RCC 7860 (cell line): ENCODE data around the gene TEK.
"Not testable (repeated sequence)": the region's sequence is repeated elsewhere in the genome, so short reads cannot be mapped to it uniquely, and the experiment has no call there.

Experiments
- DNase-seq: peaks from one replicate; pipeline ENCODE4 v3.0.0-alpha.2; 2015; ENCODE audit warnings: low spot score
- FAIRE-seq: peaks from 2 replicates; lab custom pipeline; 2012; peaks lifted over from hg19 to GRCh38; lab: Jason Lieb, UNC

Gene TEK

GRCh38 chr9:27108981-27109541, at the start of gene TEK:
TSS of gene TEK (plus strand) at chr9:27109225. CDS start at chr9:27109591, 366 bp downstream.
- DNase-seq = no peak
- no peak for FAIRE-seq

- DNase-seq (no peak), FAIRE-seq (no peak)
Observed at GRCh38 chr9:27059412-27059811, 49.6 kb upstream of the TEK start.

- DNase-seq (no peak), FAIRE-seq (no peak)
Observed at GRCh38 chr9:27059907-27060306, 49.1 kb upstream of the TEK start.

GRCh38 chr9:27065288-27065687, 43.7 kb upstream of the TEK start:
- no peak for DNase-seq
- FAIRE-seq = no peak

GRCh38 chr9:27073841-27074728, 34.9 kb upstream of the TEK start:
- DNase-seq (no peak), FAIRE-seq (no peak)

- FAIRE-seq (no peak), DNase-seq (no peak)
Observed at GRCh38 chr9:27078685-27079084, 30.3 kb upstream of the TEK start.

- FAIRE-seq = no peak
- no peak for DNase-seq
Observed at GRCh38 chr9:27085456-27085855, 23.6 kb upstream of the TEK start.

GRCh38 chr9:27086818-27087680, 22.0 kb upstream of the TEK start:
- no peak for FAIRE-seq
- no peak for DNase-seq

- no peak for FAIRE-seq
- DNase-seq = no peak
Observed at GRCh38 chr9:27088981-27089380, 20.0 kb upstream of the TEK start.

GRCh38 chr9:27089706-27090105, 19.3 kb upstream of the TEK start:
- DNase-seq = no peak
- FAIRE-seq = no peak

- DNase-seq (no peak), FAIRE-seq (no peak)
Observed at GRCh38 chr9:27090231-27090630, 18.8 kb upstream of the TEK start.

- DNase-seq (no peak), FAIRE-seq (no peak)
Observed at GRCh38 chr9:27090711-27091110, 18.3 kb upstream of the TEK start.

GRCh38 chr9:27092496-27092895, 16.5 kb upstream of the TEK start:
- not testable (repeated sequence) for DNase-seq, FAIRE-seq

- FAIRE-seq, DNase-seq: not testable (repeated sequence)
Observed at GRCh38 chr9:27093384-27094067, 15.5 kb upstream of the TEK start.

GRCh38 chr9:27094640-27095298, 14.3 kb upstream of the TEK start:
- FAIRE-seq = no peak
- DNase-seq = peak; percentile 54

- DNase-seq = no peak
- FAIRE-seq = no peak
Observed at GRCh38 chr9:27107241-27107640, 1.8 kb upstream of the TEK start.

GRCh38 chr9:27109621-27110020, 596 bp downstream of the TEK start:
- FAIRE-seq = no peak
- no peak for DNase-seq

- FAIRE-seq = no peak
- no peak for DNase-seq
Observed at GRCh38 chr9:27110181-27110580, 1.2 kb downstream of the TEK start.

GRCh38 chr9:27112235-27112634, 3.2 kb downstream of the TEK start:
- no peak for DNase-seq
- no peak for FAIRE-seq

- no peak for FAIRE-seq
- DNase-seq = peak; percentile 49
Observed at GRCh38 chr9:27117489-27118135, 8.6 kb downstream of the TEK start.
